ENCODE results near the gene DAO.

DAO gene

GRCh38 chr12:108918206-108918605, 38.3 kb downstream of the DAO start:
- Histone ChIP-seq H3K36me3 (no peaks in the 10 kb centered on the region), H3K27me3 (no peaks in the 10 kb centered on the region), H3K9me3 (no peaks in the 10 kb centered on the region), H3K27ac (no peak overlapping the region), H3K4me3 (ENCODE audit: low read depth in 1 of 2, low read length in 1 of 2) (no peak overlapping the region), H3K4me1 (ENCODE audit: control insufficient read depth in 1 of 2, insufficient read depth in 1 of 2, low read depth in 1 of 2, low read length in 1 of 2) (no peaks in the 10 kb centered on the region)
- TF ChIP-seq CTCF (IDR thresholded peaks at IDR 0.05) = no peak

GRCh38 chr12:108918960-108919642, 39.2 kb downstream of the DAO start:
- H3K9me3 ChIP-seq = no peaks in the 10 kb centered on the region
- H3K4me1 ChIP-seq (ENCODE audit: control insufficient read depth in 1 of 2, insufficient read depth in 1 of 2, low read depth in 1 of 2, low read length in 1 of 2) = no peaks in the 10 kb centered on the region
- H3K36me3 ChIP-seq = no peaks in the 10 kb centered on the region
- H3K4me3 ChIP-seq (ENCODE audit: low read depth in 1 of 2, low read length in 1 of 2) = no peak overlapping the region
- no peak for TF ChIP-seq CTCF (IDR thresholded peaks at IDR 0.05)
- H3K27me3 ChIP-seq = no peaks in the 10 kb centered on the region
- no peak overlapping the region for H3K27ac ChIP-seq

GRCh38 chr12:108921946-108922345, 42.1 kb downstream of the DAO start:
- H3K4me3 ChIP-seq (ENCODE audit: low read depth in 1 of 2, low read length in 1 of 2) = no peak overlapping the region
- no peaks in the 10 kb centered on the region for H3K27me3 ChIP-seq
- H3K27ac ChIP-seq = no peak overlapping the region
- no peak for TF ChIP-seq CTCF (IDR thresholded peaks at IDR 0.05)
- H3K4me1 ChIP-seq (ENCODE audit: control insufficient read depth in 1 of 2, insufficient read depth in 1 of 2, low read depth in 1 of 2, low read length in 1 of 2) = no peaks in the 10 kb centered on the region
- no peaks in the 10 kb centered on the region for H3K36me3 ChIP-seq
- H3K9me3 ChIP-seq = no peaks in the 10 kb centered on the region

GRCh38 chr12:108922918-108923317, 43.0 kb downstream of the DAO start:
- Histone ChIP-seq H3K27me3 (no peaks in the 10 kb centered on the region), H3K36me3 (no peaks in the 10 kb centered on the region), H3K9me3 (no peaks in the 10 kb centered on the region), H3K4me1 (ENCODE audit: control insufficient read depth in 1 of 2, insufficient read depth in 1 of 2, low read depth in 1 of 2, low read length in 1 of 2) (no peaks in the 10 kb centered on the region), H3K27ac (no peak overlapping the region), H3K4me3 (ENCODE audit: low read depth in 1 of 2, low read length in 1 of 2) (no peak overlapping the region)
- TF ChIP-seq CTCF (IDR thresholded peaks at IDR 0.05) = no peak

GRCh38 chr12:108928695-108929094, 48.8 kb downstream of the DAO start:
- Histone ChIP-seq H3K27me3 (no peaks in the 10 kb centered on the region), H3K27ac (no peak overlapping the region), H3K4me3 (ENCODE audit: low read depth in 1 of 2, low read length in 1 of 2) (no peak overlapping the region), H3K36me3 (no peaks in the 10 kb centered on the region), H3K9me3 (no peaks in the 10 kb centered on the region), H3K4me1 (ENCODE audit: control insufficient read depth in 1 of 2, insufficient read depth in 1 of 2, low read depth in 1 of 2, low read length in 1 of 2) (no peaks in the 10 kb centered on the region)
- no peak for TF ChIP-seq CTCF (IDR thresholded peaks at IDR 0.05)
